Pancreas (tissue), 10 donors: Measurements from ENCODE around the gene UNC13A. TPM values are rescaled to one million over a fixed set of nuclear protein-coding genes. Genes with fewer than 3 reads are reported as not detected.

ENCODE experiments used
- ATAC-seq, 4 donors: fragments of 200-7000 bp; cut with Tn5 transposase; one replicate each; pipeline versions ENCODE4 v1.8.0 to v1.9.1; 2020; ENCODE audit warnings: mild to moderate bottlenecking in 4 of 4, moderate library complexity in 4 of 4
- DNase-seq, 6 donors: peaks; one replicate each; pipeline ENCODE4 v3.0.0-alpha.2; 2020
- FAIRE-seq: peaks from 2 replicates; lab custom pipeline; 2012; peaks lifted over from hg19 to GRCh38; lab: Jason Lieb, UNC
- H3K27ac ChIP-seq, 4 donors: fragments of 200-600 bp; sonication (generic); 1 replicate in 3 of 4; 2 replicates in 1 of 4; pipeline versions ENCODE4 v1.5.0 to v1.8.0; 2020
- H3K27me3 ChIP-seq, 4 donors: fragments of 200-600 bp; one replicate each; pipeline ENCODE4 v1.8.0; 2021
- H3K36me3 ChIP-seq, 3 donors: fragments of 200-600 bp; sonication (generic) in 1 of 3; one replicate each; pipeline versions ENCODE4 v1.5.0 to v1.8.0; 2020 to 2021
- H3K4me1 ChIP-seq, 3 donors: fragments of 200-600 bp; one replicate each; pipeline ENCODE4 v1.8.0; 2021
- H3K4me3 ChIP-seq, 4 donors: fragments of 200-600 bp; sonication (generic) in 2 of 4; one replicate each; pipeline versions ENCODE4 v1.5.0 to v1.8.0; 2020 to 2021
- H3K9me3 ChIP-seq, 4 donors: fragments of 200-600 bp; one replicate each; pipeline ENCODE4 v1.8.0; 2021
- CTCF ChIP-seq, 4 donors: fragments of 200-600 bp; sonication (generic) in 3 of 4; IDR thresholded peaks; one replicate each; pipeline versions ENCODE4 v1.5.0 to v1.8.0; 2021; ENCODE audit warnings: antibody characterized with exemption in 4 of 4
- WGBS, 2 donors: extraction: QIAGEN DNeasy Blood & Tissue Kit; methylation state at CpG; one replicate each; pipeline ENCODE4 v1.1.7; 2013; 5-methylcytosine and 5-hydroxymethylcytosine counted together
- intact Hi-C, 3 donors: fragments of 100-400 bp; cut with DNase I; formaldehyde crosslinking; loops; one replicate each; pipeline versions ENCODE4 v1.11.1 to v1.14.2; 2022
- polyA plus RNA-seq, 2 donors: library from polyadenylated mRNA; stranded (reverse); fragments of 200-250 nt; gene quantifications; one replicate each; pipeline ENCODE4 v1.2.3, GENCODE V29; 2013
- total RNA-seq, 6 donors: library from RNA; stranded (reverse); fragmentation: NEBNext Ultra II Directional in 4 of 6; extraction: Animal tissue kit (Norgen Biotek cat#: 25700) in 4 of 6; gene quantifications; one replicate each; pipeline versions ENCODE4 v1.2.1 to v1.2.4, GENCODE V29; 2021 to 2023
- donor health status: healthy with polysubstance abuse.
- donor health status: DM: no; HTN: no; CAD: no; lungs with moderate emphysema.
- donor health status: DM: no; HTN: no; CAD: no.
- donor health status: control.
- donor health status: control.
- donor health status: Bipolar disorder and iron deficiency.
- donor health status: DM: yes; HTN: yes; CAD: no.
- donor health status: DM: no; HTN: no; CAD: no.
- donor health status: DM: no; HTN: no; CAD: no.
- donor health status: DM: yes; HTN: yes; CAD: no.

UNC13A gene
- total and polyA plus RNA-seq, 8 donors: 0.92 to 10.5 (median 2.2) TPM

GRCh38 chr19:17615889-17616685 is 72.1 kb downstream of the UNC13A start:
- no peak for ATAC-seq
- no peak for TF ChIP-seq CTCF (IDR thresholded peaks at IDR 0.05)
- no peak for FAIRE-seq
- Histone ChIP-seq H3K27me3 (peaks cover 0 to 13% (median 2%) of the 10 kb centered on the region in 4 donors), H3K27ac (no peak overlapping the region), H3K36me3 (no peaks in the 10 kb centered on the region), H3K4me1 (no peaks in the 10 kb centered on the region), H3K9me3 (no peaks in the 10 kb centered on the region), H3K4me3 (no peak overlapping the region)
- no peak for DNase-seq
- WGBS, 2 donors: 21 to 28% methylated on average over 27 of the region's 27 CpGs
- intact Hi-C loops: no loop called here

- FAIRE-seq (no peak), DNase-seq (no peak), ATAC-seq (no peak)
- Histone ChIP-seq H3K4me3 (no peak overlapping the region), H3K27ac (no peak overlapping the region), H3K9me3 (no peaks in the 10 kb centered on the region), H3K4me1 (no peaks in the 10 kb centered on the region), H3K27me3 (peaks cover 0 to 13% (median 2%) of the 10 kb centered on the region in 4 donors), H3K36me3 (no peaks in the 10 kb centered on the region)
- intact Hi-C loops: no loop called here
- 64 to 83% methylated on average over 8 to 12 of the region's 12 CpGs for WGBS, 2 donors
- TF ChIP-seq CTCF (IDR thresholded peaks at IDR 0.05): no peak
These were observed 73.7 kb downstream of the UNC13A start for GRCh38 chr19:17614476-17614875.

- WGBS, 2 donors: 56 to 64% methylated on average over 7 of the region's 7 CpGs
- H3K27ac ChIP-seq: no peak overlapping the region
- no peak for ATAC-seq
- no peak for DNase-seq
- H3K36me3 ChIP-seq: no peaks in the 10 kb centered on the region
- H3K27me3 ChIP-seq: peaks cover 0 to 6% (median 2%) of the 10 kb centered on the region in 4 donors
- no peak for TF ChIP-seq CTCF (IDR thresholded peaks at IDR 0.05)
- H3K4me1 ChIP-seq: no peaks in the 10 kb centered on the region
- FAIRE-seq: no peak
- no peak overlapping the region for H3K4me3 ChIP-seq
- intact Hi-C loops: no loop called here
- H3K9me3 ChIP-seq: no peaks in the 10 kb centered on the region
These were observed 76.5 kb downstream of the UNC13A start for GRCh38 chr19:17611462-17612244.

- intact Hi-C loops: no loop called here
- ATAC-seq (no peak), FAIRE-seq (no peak), DNase-seq (no peak)
- no peak overlapping the region for H3K4me3 ChIP-seq
- H3K36me3 ChIP-seq: no peaks in the 10 kb centered on the region
- no peaks in the 10 kb centered on the region for H3K27me3 ChIP-seq
- H3K9me3 ChIP-seq: no peaks in the 10 kb centered on the region
- no peak for TF ChIP-seq CTCF (IDR thresholded peaks at IDR 0.05)
- 56 to 70% methylated on average over 7 of the region's 7 CpGs for WGBS, 2 donors
- peaks cover 0 to 8% (median 5%) of the 10 kb centered on the region in 3 donors for H3K4me1 ChIP-seq
- H3K27ac ChIP-seq: no peak overlapping the region
These were observed 77.8 kb downstream of the UNC13A start for GRCh38 chr19:17610384-17610783.
